ENCODE results near the gene CMTM7.

CMTM7 gene

DNA sequence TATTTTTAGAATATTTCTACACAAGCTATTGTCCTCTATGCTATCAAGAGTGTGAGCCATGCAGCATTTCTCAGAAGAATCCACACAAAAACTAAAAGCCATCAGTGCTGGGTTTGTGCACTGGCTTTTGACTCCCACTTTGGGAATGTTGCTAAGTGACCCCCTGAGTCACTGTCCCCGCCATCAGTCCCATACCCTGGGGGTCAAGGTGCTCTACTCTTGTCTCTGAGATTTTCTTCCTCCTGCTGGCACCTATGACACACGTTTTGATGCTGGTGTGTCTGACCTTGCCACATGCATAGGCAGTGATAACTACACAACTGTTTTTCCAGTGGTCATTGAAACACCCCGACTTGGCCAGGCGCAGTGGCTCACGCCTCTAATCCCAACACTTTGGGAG, 19.8 kb downstream of the CMTM7 start:
- no peak overlapping the region for H3K4me3 ChIP-seq (ENCODE audit: insufficient read depth, low read depth, low read length, poor library complexity, severe bottlenecking)
- H3K27me3 ChIP-seq (replicated peaks; ENCODE audit: control insufficient read depth, insufficient read depth, low read length, poor library complexity, severe bottlenecking) = no peaks in the 10 kb centered on the region
- H3K36me3 ChIP-seq (ENCODE audit: control insufficient read depth, insufficient read depth, low read length) = no peaks in the 10 kb centered on the region
- peaks cover 16% of the 10 kb centered on the region for H3K4me1 ChIP-seq (ENCODE audit: control insufficient read depth, insufficient read depth, low read length, poor library complexity, severe bottlenecking)
- DNase-seq = no peak
- H3K9me3 ChIP-seq (ENCODE audit: control insufficient read depth, low read length) = no peaks in the 10 kb centered on the region
- no peak overlapping the region for H3K27ac ChIP-seq (ENCODE audit: insufficient read depth, low read length, poor library complexity, severe bottlenecking)

DNA sequence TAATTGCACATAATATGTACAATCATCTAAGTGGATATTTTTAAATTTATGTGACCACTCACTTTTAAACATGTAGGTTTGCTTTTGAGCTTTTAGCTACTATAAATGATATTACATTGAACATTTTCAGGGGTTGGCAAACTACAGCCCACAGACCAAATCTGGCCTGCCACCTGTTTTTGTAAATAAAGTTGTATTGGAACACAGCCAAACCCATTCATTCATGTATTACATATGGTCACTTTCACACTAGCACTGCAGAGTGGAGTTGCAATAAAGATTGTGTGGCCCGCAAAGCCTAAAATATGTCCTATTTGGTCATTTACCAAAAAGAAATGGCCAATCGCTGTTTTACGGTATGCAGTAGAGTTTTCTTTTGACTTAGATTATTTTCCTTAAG, 21.2 kb downstream of the CMTM7 start:
- no peaks in the 10 kb centered on the region for H3K36me3 ChIP-seq (ENCODE audit: control insufficient read depth, insufficient read depth, low read length)
- no peak for DNase-seq
- no peak overlapping the region for H3K4me3 ChIP-seq (ENCODE audit: insufficient read depth, low read depth, low read length, poor library complexity, severe bottlenecking)
- H3K4me1 ChIP-seq (ENCODE audit: control insufficient read depth, insufficient read depth, low read length, poor library complexity, severe bottlenecking) = peaks cover 16% of the 10 kb centered on the region
- no peaks in the 10 kb centered on the region for H3K27me3 ChIP-seq (replicated peaks; ENCODE audit: control insufficient read depth, insufficient read depth, low read length, poor library complexity, severe bottlenecking)
- H3K27ac ChIP-seq (ENCODE audit: insufficient read depth, low read length, poor library complexity, severe bottlenecking) = no peak overlapping the region
- no peaks in the 10 kb centered on the region for H3K9me3 ChIP-seq (ENCODE audit: control insufficient read depth, low read length)

DNA sequence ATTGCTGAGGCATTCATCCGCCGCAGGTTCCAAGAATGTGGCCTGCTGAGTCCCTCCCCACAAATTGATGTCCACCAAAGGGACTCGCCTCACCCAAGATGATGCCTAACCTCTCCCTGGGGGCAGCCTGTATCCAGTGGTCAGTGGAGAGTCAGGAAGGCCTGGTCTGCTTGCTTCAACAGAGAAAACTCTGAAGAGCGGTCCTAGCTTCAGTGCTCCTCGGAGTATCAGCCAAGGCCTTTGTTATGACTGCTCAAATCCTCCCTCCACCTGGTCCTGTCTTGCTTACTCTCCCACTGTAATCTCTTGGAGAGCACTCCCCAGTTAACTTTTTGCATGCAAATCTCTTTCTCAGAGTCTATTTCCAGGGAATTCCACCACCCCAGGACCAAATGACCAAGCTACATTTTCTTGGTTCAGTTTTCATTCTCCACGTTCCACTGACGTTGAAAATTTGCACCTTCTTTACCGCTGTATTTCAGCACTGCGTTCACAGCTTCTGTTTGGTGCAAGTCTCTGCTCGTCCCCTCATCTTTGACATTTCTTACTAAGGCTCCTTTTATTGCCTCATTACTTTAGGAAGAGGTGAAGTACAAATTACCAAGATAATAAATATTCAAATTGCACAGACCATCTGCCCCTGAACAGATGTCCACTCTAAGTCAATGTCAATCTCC, 22.3 kb downstream of the CMTM7 start:
- Histone ChIP-seq H3K4me1 (ENCODE audit: control insufficient read depth, insufficient read depth, low read length, poor library complexity, severe bottlenecking) (peaks cover 16% of the 10 kb centered on the region), H3K9me3 (ENCODE audit: control insufficient read depth, low read length) (no peaks in the 10 kb centered on the region), H3K4me3 (ENCODE audit: insufficient read depth, low read depth, low read length, poor library complexity, severe bottlenecking) (no peak overlapping the region), H3K27ac (ENCODE audit: insufficient read depth, low read length, poor library complexity, severe bottlenecking) (peak overlapping the region; percentile 59), H3K27me3 (replicated peaks; ENCODE audit: control insufficient read depth, insufficient read depth, low read length, poor library complexity, severe bottlenecking) (no peaks in the 10 kb centered on the region), H3K36me3 (ENCODE audit: control insufficient read depth, insufficient read depth, low read length) (no peaks in the 10 kb centered on the region)
- DNase-seq = no peak

DNA sequence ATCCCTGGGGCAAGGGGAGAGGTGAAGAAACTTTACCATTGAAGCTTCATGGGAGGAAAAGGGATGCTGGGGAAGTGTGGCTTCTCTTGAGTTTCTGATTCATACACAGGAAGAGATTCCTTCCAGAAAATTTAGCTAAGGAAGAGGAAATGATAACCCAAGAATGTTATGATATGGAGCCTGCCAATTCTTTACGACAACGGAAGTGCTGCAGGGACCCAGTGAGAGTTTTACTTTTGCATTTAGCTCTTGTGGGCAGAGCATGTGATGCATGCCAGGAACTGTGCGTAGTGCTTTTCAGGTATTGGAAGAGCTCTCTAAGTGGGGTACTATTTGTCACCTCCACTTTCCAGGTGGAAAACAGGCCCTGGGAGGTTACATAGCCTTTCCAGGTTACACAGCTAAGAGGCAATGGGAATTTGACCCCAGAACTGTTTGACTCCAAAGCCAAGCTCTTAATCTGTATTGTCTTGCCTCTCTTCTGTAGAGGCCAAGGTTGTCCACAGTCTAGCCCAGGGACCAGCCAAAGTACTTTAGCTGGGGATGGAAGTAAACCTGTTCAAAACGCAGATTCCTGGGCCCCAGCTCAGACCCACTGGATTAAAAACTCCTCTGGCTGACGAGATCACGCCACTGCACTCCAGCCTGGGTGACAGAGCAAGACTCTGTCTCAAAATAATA, 23.0 kb downstream of the CMTM7 start:
- DNase-seq = no peak
- Histone ChIP-seq H3K27ac (ENCODE audit: insufficient read depth, low read length, poor library complexity, severe bottlenecking) (peak overlapping the region; percentile 59), H3K9me3 (ENCODE audit: control insufficient read depth, low read length) (no peaks in the 10 kb centered on the region), H3K4me1 (ENCODE audit: control insufficient read depth, insufficient read depth, low read length, poor library complexity, severe bottlenecking) (peaks cover 19% of the 10 kb centered on the region), H3K36me3 (ENCODE audit: control insufficient read depth, insufficient read depth, low read length) (no peaks in the 10 kb centered on the region), H3K27me3 (replicated peaks; ENCODE audit: control insufficient read depth, insufficient read depth, low read length, poor library complexity, severe bottlenecking) (no peaks in the 10 kb centered on the region), H3K4me3 (ENCODE audit: insufficient read depth, low read depth, low read length, poor library complexity, severe bottlenecking) (no peak overlapping the region)

DNA sequence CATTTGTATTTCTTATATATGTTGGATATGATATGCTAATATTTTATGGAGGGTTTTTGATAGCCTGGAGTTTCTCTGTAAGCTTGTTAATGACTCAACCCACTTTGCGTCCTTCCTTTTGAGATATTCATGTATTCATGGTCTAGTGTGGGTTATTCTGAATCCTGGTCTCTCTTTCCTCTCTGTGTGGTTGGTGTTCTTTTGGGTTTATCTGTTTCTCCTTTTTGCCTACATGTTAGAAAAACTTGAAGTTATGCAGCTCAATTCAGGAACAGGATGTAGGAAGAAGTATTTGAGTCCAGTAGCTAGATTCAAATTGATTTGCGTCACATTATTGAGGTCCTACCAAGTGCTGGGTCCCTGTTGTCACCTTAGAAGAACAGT, 28.1 kb downstream of the CMTM7 start:
- DNase-seq = no peak
- H3K27me3 ChIP-seq (replicated peaks; ENCODE audit: control insufficient read depth, insufficient read depth, low read length, poor library complexity, severe bottlenecking) = no peaks in the 10 kb centered on the region
- H3K4me3 ChIP-seq (ENCODE audit: insufficient read depth, low read depth, low read length, poor library complexity, severe bottlenecking) = no peak overlapping the region
- H3K36me3 ChIP-seq (ENCODE audit: control insufficient read depth, insufficient read depth, low read length) = no peaks in the 10 kb centered on the region
- H3K27ac ChIP-seq (ENCODE audit: insufficient read depth, low read length, poor library complexity, severe bottlenecking) = no peak overlapping the region
- H3K9me3 ChIP-seq (ENCODE audit: control insufficient read depth, low read length) = no peaks in the 10 kb centered on the region
- H3K4me1 ChIP-seq (ENCODE audit: control insufficient read depth, insufficient read depth, low read length, poor library complexity, severe bottlenecking) = peaks cover 44% of the 10 kb centered on the region

DNA sequence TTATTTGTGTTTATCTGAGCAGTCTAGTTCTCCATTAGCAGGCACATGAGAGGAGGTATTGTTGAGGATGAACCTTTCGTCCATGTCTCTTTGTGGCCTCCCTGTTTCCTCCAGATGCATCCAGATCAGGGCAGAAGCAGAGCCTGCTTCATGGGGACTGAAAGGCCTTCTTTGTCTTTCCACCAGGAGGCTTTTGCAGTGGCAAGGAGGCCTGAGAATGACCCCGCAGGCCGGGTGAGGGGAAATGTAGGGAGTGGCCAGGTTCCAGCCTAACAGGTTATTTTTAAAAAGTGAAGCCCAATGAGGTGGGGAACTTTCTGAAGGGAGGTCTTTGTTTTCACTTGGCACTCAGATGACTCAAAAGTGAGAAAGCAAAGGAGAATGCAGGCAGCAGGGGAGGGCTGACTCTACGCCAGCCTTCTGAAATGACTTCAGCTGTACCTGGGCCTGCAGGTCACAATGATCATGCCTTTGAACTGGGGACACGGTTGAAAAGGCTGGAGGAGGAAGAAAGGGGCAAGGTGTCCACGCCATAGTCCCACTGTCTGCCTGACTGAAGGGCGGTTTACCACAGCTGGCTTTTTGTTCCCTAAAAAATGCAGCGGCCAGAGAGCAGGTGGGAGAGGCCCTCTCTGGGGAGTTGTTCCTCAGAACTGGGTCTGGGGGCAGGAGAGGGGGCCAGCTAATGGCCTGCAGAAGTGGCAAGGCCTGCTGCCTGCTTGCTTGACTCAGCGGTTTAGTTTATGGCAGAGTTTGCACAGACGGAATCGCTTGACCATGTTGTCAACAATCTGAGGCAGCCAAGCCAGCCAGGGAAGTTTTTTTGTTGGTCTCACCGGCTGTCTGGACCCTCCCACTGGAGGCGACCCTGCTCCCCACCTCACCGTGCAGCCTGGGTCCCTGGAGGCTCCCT, 28.7 kb downstream of the CMTM7 start:
- no peaks in the 10 kb centered on the region for H3K9me3 ChIP-seq (ENCODE audit: control insufficient read depth, low read length)
- H3K4me1 ChIP-seq (ENCODE audit: control insufficient read depth, insufficient read depth, low read length, poor library complexity, severe bottlenecking) = peaks cover 44% of the 10 kb centered on the region
- no peaks in the 10 kb centered on the region for H3K27me3 ChIP-seq (replicated peaks; ENCODE audit: control insufficient read depth, insufficient read depth, low read length, poor library complexity, severe bottlenecking)
- no peak for DNase-seq
- no peak overlapping the region for H3K4me3 ChIP-seq (ENCODE audit: insufficient read depth, low read depth, low read length, poor library complexity, severe bottlenecking)
- H3K36me3 ChIP-seq (ENCODE audit: control insufficient read depth, insufficient read depth, low read length) = no peaks in the 10 kb centered on the region
- no peak overlapping the region for H3K27ac ChIP-seq (ENCODE audit: insufficient read depth, low read length, poor library complexity, severe bottlenecking)

DNA sequence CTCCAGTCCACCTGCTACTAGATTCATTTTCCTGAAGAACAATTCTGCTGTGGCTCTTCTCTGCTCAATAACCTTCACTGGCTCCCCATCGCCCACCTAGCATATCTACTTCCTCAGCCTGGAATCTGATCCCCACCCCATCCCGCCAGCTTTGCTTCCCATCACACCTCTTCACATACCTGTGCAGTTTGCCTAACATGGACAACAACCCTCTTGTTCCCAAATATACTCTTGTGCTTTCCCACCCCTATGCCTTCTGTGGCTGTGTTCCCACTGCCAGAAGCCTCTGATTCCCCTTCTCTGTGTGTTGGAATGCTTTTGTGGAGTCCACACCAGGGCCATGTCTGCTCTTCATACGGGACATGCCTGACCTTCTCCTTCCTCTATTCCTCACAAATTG, 29.5 kb downstream of the CMTM7 start:
- H3K36me3 ChIP-seq (ENCODE audit: control insufficient read depth, insufficient read depth, low read length) = no peaks in the 10 kb centered on the region
- no peak overlapping the region for H3K4me3 ChIP-seq (ENCODE audit: insufficient read depth, low read depth, low read length, poor library complexity, severe bottlenecking)
- no peak overlapping the region for H3K27ac ChIP-seq (ENCODE audit: insufficient read depth, low read length, poor library complexity, severe bottlenecking)
- no peaks in the 10 kb centered on the region for H3K27me3 ChIP-seq (replicated peaks; ENCODE audit: control insufficient read depth, insufficient read depth, low read length, poor library complexity, severe bottlenecking)
- no peaks in the 10 kb centered on the region for H3K9me3 ChIP-seq (ENCODE audit: control insufficient read depth, low read length)
- DNase-seq = no peak
- peaks cover 42% of the 10 kb centered on the region for H3K4me1 ChIP-seq (ENCODE audit: control insufficient read depth, insufficient read depth, low read length, poor library complexity, severe bottlenecking)

DNA sequence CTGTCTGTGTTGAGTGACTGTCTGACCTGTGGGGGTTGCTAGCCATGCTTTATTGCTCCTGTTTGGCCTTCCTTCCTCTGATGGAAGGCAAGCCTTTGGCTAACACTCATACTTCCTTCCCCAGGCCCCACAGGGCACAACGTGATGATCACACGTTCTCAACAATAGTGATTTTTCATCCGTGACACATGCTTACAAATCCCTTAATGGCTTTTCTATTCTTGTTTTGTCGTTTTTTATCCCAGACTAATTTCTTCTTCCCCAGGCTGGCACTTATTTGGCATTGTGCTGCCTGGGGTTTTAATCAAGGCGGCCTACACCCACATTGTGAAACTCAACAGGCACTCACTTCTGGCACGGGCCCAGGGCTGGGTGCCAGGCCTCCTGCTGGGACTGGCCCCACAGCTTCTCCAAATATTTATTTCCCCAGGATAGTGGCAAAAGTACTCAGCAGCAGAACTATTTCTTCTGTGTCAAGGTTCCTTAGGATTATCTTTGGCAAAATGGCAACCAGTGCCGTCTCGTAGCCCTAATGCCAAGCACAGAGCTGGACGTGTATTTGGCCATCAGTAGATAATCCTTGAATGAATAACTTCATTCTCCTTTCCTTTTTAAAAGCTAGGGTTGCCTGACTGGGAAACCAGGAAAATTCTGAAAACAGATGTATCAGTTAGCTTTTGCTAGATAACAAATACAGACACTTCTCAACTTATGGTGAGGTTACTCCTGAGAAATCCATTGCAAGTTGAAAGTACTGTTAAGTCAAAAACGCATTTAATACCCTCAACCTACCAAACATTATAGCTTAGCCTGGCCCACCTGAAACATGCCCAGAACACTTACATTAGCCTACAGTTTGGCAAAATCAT, 30.6 kb downstream of the CMTM7 start:
- no peaks in the 10 kb centered on the region for H3K36me3 ChIP-seq (ENCODE audit: control insufficient read depth, insufficient read depth, low read length)
- H3K4me1 ChIP-seq (ENCODE audit: control insufficient read depth, insufficient read depth, low read length, poor library complexity, severe bottlenecking) = peaks cover 43% of the 10 kb centered on the region
- H3K27me3 ChIP-seq (replicated peaks; ENCODE audit: control insufficient read depth, insufficient read depth, low read length, poor library complexity, severe bottlenecking) = no peaks in the 10 kb centered on the region
- H3K9me3 ChIP-seq (ENCODE audit: control insufficient read depth, low read length) = no peaks in the 10 kb centered on the region
- DNase-seq = no peak
- H3K4me3 ChIP-seq (ENCODE audit: insufficient read depth, low read depth, low read length, poor library complexity, severe bottlenecking) = no peak overlapping the region
- H3K27ac ChIP-seq (ENCODE audit: insufficient read depth, low read length, poor library complexity, severe bottlenecking) = no peak overlapping the region

DNA sequence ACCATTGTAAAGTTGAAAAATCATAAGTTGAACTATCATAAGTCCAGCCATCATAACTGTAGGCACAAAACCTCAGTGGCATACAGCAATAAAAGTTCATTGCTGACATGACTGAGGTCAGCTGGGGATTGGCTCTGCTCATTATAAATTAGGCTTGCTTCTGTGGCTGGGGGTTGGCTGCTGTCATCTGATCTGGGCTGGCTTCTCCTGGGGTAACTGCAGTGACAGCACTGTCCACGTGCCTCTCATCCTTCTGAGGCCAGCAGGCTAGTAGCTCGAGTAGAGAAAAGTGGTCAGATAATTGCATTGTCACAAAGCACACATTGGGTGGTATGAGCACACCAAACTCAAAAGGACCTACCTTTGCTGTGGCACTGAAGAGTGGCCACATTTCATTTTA, 31.3 kb downstream of the CMTM7 start:
- Histone ChIP-seq H3K27me3 (replicated peaks; ENCODE audit: control insufficient read depth, insufficient read depth, low read length, poor library complexity, severe bottlenecking) (no peaks in the 10 kb centered on the region), H3K4me3 (ENCODE audit: insufficient read depth, low read depth, low read length, poor library complexity, severe bottlenecking) (no peak overlapping the region), H3K4me1 (ENCODE audit: control insufficient read depth, insufficient read depth, low read length, poor library complexity, severe bottlenecking) (peaks cover 50% of the 10 kb centered on the region), H3K9me3 (ENCODE audit: control insufficient read depth, low read length) (no peaks in the 10 kb centered on the region), H3K36me3 (ENCODE audit: control insufficient read depth, insufficient read depth, low read length) (no peaks in the 10 kb centered on the region), H3K27ac (ENCODE audit: insufficient read depth, low read length, poor library complexity, severe bottlenecking) (no peak overlapping the region)
- no peak for DNase-seq
